Peyer's patch (tissue), 4 donors: ENCODE measurements around the gene ZNF280A.

Source experiments
- CTCF ChIP-seq, 6 experiments: fragments of 450-650 bp in 4 of 6; fragments of 200-600 bp in 2 of 6; sonication (generic) in 1 of 6; IDR thresholded peaks; one replicate each; pipeline ENCODE4 v1.5.1; 2017 to 2019; ENCODE audit warnings: antibody characterized with exemption in 6 of 6, mild to moderate bottlenecking in 3 of 6, moderate library complexity in 1 of 6
- POLR2A ChIP-seq, 2 donors: fragments of 450-650 bp; IDR thresholded peaks; one replicate each; pipeline ENCODE4 v1.5.1; 2017; ENCODE audit warnings: antibody characterized with exemption in 2 of 2, mild to moderate bottlenecking in 2 of 2, moderate library complexity in 2 of 2

- no peak for TF ChIP-seq CTCF (IDR thresholded peaks at IDR 0.05)
- TF ChIP-seq POLR2A (IDR thresholded peaks at IDR 0.05), result no peak
Measured at GRCh38 chr22:22546490-22546889, 26.4 kb upstream of the ZNF280A start.
